HCT116 (cell line): ENCODE data around the gene GTF3C5. TPM values are rescaled to one million over a fixed set of nuclear protein-coding genes. Genes with fewer than 3 reads are reported as not detected.

Source experiments
- ATAC-seq: fragments of 200-7000 bp; cut with Tn5 transposase; 2 replicates; pipeline ENCODE4 v1.9.1; 2020; ENCODE audit warnings: mild to moderate bottlenecking, moderate library complexity
- BruUV-seq: library from RNA; stranded (reverse); fragments of 400-500 nt; replicated peaks from 2 replicates; lab custom pipeline; 2021; lab: Mats Ljungman, UMichigan
- CTCF ChIA-PET: fragments of 300-600 bp; sonication (Branson Sonifier 250); formaldehyde crosslinking; loops from one replicate; lab custom pipeline; 2021; ENCODE audit warnings: antibody characterized with exemption; lab: Charles Lee
- POLR2A ChIA-PET: fragments of 300-600, 350-600 bp; sonication (Branson Sonifier 250); formaldehyde crosslinking; loops from one replicate; lab custom pipeline; 2021; ENCODE audit warnings: antibody characterized with exemption; lab: Charles Lee
- RAD21 ChIA-PET, 2 experiments: fragments of 300-600 bp; sonication (Branson Sonifier 250); formaldehyde crosslinking; loops; one replicate each; lab custom pipeline; 2023; ENCODE audit warnings: low total read pairs in 2 of 2; ENCODE audit not compliant: uncharacterized antibody in 2 of 2, unreplicated experiment in 2 of 2, low non-redundant PET in 1 of 2; lab: Charles Lee
- DNase-seq: peaks from one replicate; pipeline ENCODE4 v3.0.0-alpha.2; 2010; ENCODE audit warnings: low read depth, low spot score
- H2AFZ ChIP-seq: fragments of 200-600 bp; shearing (Covaris generic), sonication (generic); 2 replicates; pipeline ENCODE4 v1.6.1; 2017; ENCODE audit warnings: low read depth, mixed run types, mixed read lengths, antibody characterized with exemption, low read length; ENCODE audit not compliant: poor library complexity, severe bottlenecking
- H3K27ac ChIP-seq: 2 replicates; pipeline ENCODE4 v1.5.1; 2012; ENCODE audit warnings: low read depth, low read length
- H3K27me3 ChIP-seq: fragments of 200-600 bp; sonication (generic); 2 replicates; pipeline ENCODE4 v1.6.1; 2016; ENCODE audit warnings: mixed run types, low read length, mixed read lengths; ENCODE audit not compliant: insufficient read depth
- H3K36me3 ChIP-seq, 2 experiments: fragments of 200-500 bp in 1 of 2; fragments of 200-600 bp in 1 of 2; sonication (Bioruptor generic) in 1 of 2; sonication (generic) in 1 of 2; 2 replicates each; pipeline versions ENCODE4 v1.5.1 to v1.6.1; 2014 to 2016; ENCODE audit warnings: low read length in 2 of 2, inconsistent platforms in 1 of 2, mixed read lengths in 1 of 2, mixed run types in 1 of 2; ENCODE audit not compliant: insufficient read depth in 2 of 2, control insufficient read depth in 1 of 2
- H3K4me1 ChIP-seq, 2 experiments: fragments of 200-600 bp in 1 of 2; sonication (generic) in 1 of 2; 2 replicates each; pipeline versions ENCODE4 v1.5.1 to v1.6.1; 2012 to 2017; ENCODE audit warnings: low read length in 2 of 2, inconsistent platforms in 1 of 2, mild to moderate bottlenecking in 1 of 2, mixed read lengths in 1 of 2, mixed run types in 1 of 2, moderate library complexity in 1 of 2; ENCODE audit not compliant: insufficient read depth in 2 of 2, control insufficient read depth in 1 of 2
- H3K4me2 ChIP-seq: fragments of 200-600 bp; sonication (generic); 2 replicates; pipeline ENCODE4 v1.6.1; 2017; ENCODE audit warnings: mixed run types, low read length, mixed read lengths
- H3K4me3 ChIP-seq, 2 experiments: fragments of 200-600 bp in 1 of 2; sonication (generic) in 1 of 2; replicated peaks in 1 of 2; 2 replicates each; pipeline ENCODE4 v1.5.1; 2011 to 2016; ENCODE audit warnings: low read length in 2 of 2, control low read depth in 1 of 2, low read depth in 1 of 2, mild to moderate bottlenecking in 1 of 2, mixed read lengths in 1 of 2, mixed run types in 1 of 2
- H3K79me2 ChIP-seq: fragments of 200-600 bp; sonication (generic); 2 replicates; pipeline ENCODE4 v1.6.1; 2017; ENCODE audit warnings: mild to moderate bottlenecking, mixed run types, low read length, moderate library complexity, mixed read lengths; ENCODE audit not compliant: insufficient read depth
- H3K9ac ChIP-seq: fragments of 200-600 bp; sonication (generic); 2 replicates; pipeline ENCODE4 v1.6.1; 2016; ENCODE audit warnings: low read length, mixed read lengths
- H3K9me2 ChIP-seq: fragments of 200-600 bp; sonication (generic), shearing (Covaris generic); 2 replicates; pipeline ENCODE4 v1.6.1; 2017; ENCODE audit warnings: mixed run types, mild to moderate bottlenecking, moderate library complexity; ENCODE audit not compliant: insufficient read depth
- H3K9me3 ChIP-seq, 2 experiments: fragments of 200-500 bp in 1 of 2; fragments of 200-600 bp in 1 of 2; sonication (Bioruptor generic) in 1 of 2; sonication (generic) in 1 of 2; 2 replicates each; pipeline ENCODE4 v1.6.1; 2014 to 2017; ENCODE audit warnings: low read length in 2 of 2, mixed read lengths in 2 of 2, inconsistent platforms in 1 of 2, low read depth in 1 of 2, mild to moderate bottlenecking in 1 of 2, mixed run types in 1 of 2, moderate library complexity in 1 of 2; ENCODE audit not compliant: control insufficient read depth in 1 of 2, insufficient read depth in 1 of 2
- H4K20me1 ChIP-seq: fragments of 200-600 bp; sonication (generic), shearing (Covaris generic); 2 replicates; pipeline ENCODE4 v1.6.1; 2017; ENCODE audit warnings: mixed run types, mild to moderate bottlenecking, moderate library complexity; ENCODE audit not compliant: insufficient read depth
- CEBPB ChIP-seq: IDR thresholded peaks from 2 replicates; pipeline ENCODE4 v1.6.1; 2012; ENCODE audit warnings: low read depth
- EGR1 ChIP-seq: IDR thresholded peaks from 2 replicates; pipeline ENCODE4 v1.6.1; 2012; ENCODE audit warnings: low read depth
- ELF1 ChIP-seq: IDR thresholded peaks from 2 replicates; pipeline ENCODE4 v1.6.1; 2012; ENCODE audit warnings: low read depth, borderline replicate concordance
- EZH2 ChIP-seq: fragments of 200-600 bp; sonication (generic); IDR thresholded peaks from 2 replicates; pipeline ENCODE4 v1.6.1; 2017; ENCODE audit warnings: antibody characterized with exemption, mixed run types
- EZH2phosphoT487 ChIP-seq: fragments of 200-600 bp; IDR thresholded peaks from 2 replicates; pipeline ENCODE4 v1.6.1; 2018; ENCODE audit warnings: antibody characterized with exemption, borderline replicate concordance
- JUND ChIP-seq: IDR thresholded peaks from 2 replicates; pipeline ENCODE4 v1.6.1; 2012
- POLR2A ChIP-seq: IDR thresholded peaks from 2 replicates; pipeline ENCODE4 v1.7.0; 2011; ENCODE audit warnings: borderline replicate concordance; ENCODE audit not compliant: insufficient read depth, insufficient read length; ENCODE audit errors: extremely low read depth
- POLR2AphosphoS5 ChIP-seq: IDR thresholded peaks from 2 replicates; pipeline ENCODE4 v1.6.1; 2011; ENCODE audit warnings: mild to moderate bottlenecking, low read depth, low read length, moderate library complexity
- RAD21 ChIP-seq: IDR thresholded peaks from 2 replicates; pipeline ENCODE4 v1.6.1; 2012; ENCODE audit warnings: low read depth, mild to moderate bottlenecking
- SIN3A ChIP-seq: IDR thresholded peaks from 2 replicates; pipeline ENCODE4 v1.6.1; 2012; ENCODE audit warnings: low read depth
- SP1 ChIP-seq: IDR thresholded peaks from 2 replicates; pipeline ENCODE4 v1.6.1; 2012; ENCODE audit warnings: low read depth
- SRF ChIP-seq: IDR thresholded peaks from 2 replicates; pipeline ENCODE4 v1.6.1; 2012; ENCODE audit warnings: low read depth
- YY1 ChIP-seq: IDR thresholded peaks from 2 replicates; pipeline ENCODE4 v1.6.1; 2011; ENCODE audit warnings: low read length, low read depth, moderate library complexity, mild to moderate bottlenecking; ENCODE audit not compliant: insufficient replicate concordance; ENCODE audit errors: extremely low read depth
- ZFX ChIP-seq: fragments of 450-650 bp; IDR thresholded peaks from 2 replicates; pipeline ENCODE4 v1.6.1; 2017
- ZNF274 ChIP-seq: fragments of 200-500 bp; sonication (Bioruptor generic); IDR thresholded peaks from 2 replicates; pipeline ENCODE4 v1.6.1; 2014; ENCODE audit warnings: mild to moderate bottlenecking, low read depth, low read length, inconsistent platforms
- intact Hi-C: fragments of 100-400 bp; cut with micrococcal nuclease; formaldehyde crosslinking; loops from 2 replicates; pipeline ENCODE4 v1.10.0; 2022
- total RNA-seq: library from RNA; stranded (reverse); gene quantifications from one replicate; pipeline ENCODE4 v1.2.1, GENCODE V29; 2021; ENCODE audit not compliant: unreplicated experiment
- TF ChIP-seq, protein P1 (sequence below), 3 experiments: fragments of 200-600 bp in 1 of 3; sonication (generic) in 1 of 3; IDR thresholded peaks in 2 of 3; conservative IDR thresholded peaks in 1 of 3; 2 replicates each; pipeline ENCODE4 v1.5.1; 2012 to 2017; ENCODE audit warnings: low read depth in 2 of 3, low read length in 2 of 3, antibody characterized with exemption in 1 of 3, borderline replicate concordance in 1 of 3, control low read depth in 1 of 3, mild to moderate bottlenecking in 1 of 3, mixed read lengths in 1 of 3, mixed run types in 1 of 3, moderate library complexity in 1 of 3; ENCODE audit not compliant: insufficient read depth in 1 of 3

GTF3C5 gene
- total RNA-seq, 1 experiment from 2014 or later: 95.1 TPM

DNA sequence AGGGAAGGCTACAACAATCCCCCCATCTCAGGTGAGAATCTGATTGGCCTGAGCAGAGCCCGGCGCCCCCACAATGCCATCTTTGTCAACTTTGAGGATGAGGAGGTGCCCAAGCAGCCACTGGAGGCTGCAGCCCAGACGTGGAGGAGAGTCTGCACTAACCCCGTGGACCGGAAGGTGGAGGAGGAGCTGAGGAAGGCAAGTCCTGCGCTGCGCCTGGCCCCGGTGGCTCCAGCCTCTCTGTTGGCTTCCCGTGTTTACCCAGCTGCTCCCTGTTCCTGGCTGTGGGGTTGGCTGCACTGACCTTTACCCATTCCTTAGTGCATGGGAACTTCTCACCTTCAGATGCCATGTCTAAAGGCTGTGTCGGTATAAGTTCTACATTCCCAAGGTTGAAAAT is 20.0 kb downstream of the GTF3C5 start:
- peaks cover 38 to 47% of the 10 kb centered on the region in 2 experiments; a peak in 3 of 4 replicates for H3K36me3 ChIP-seq
- no peaks in the 10 kb centered on the region for H4K20me1 ChIP-seq
- H3K9ac ChIP-seq: no peak overlapping the region
- BruUV-seq: no TSS peak
- no peaks in the 10 kb centered on the region for H3K9me3 ChIP-seq
- intact Hi-C loops: no loop called here
- DNase-seq: no peak
- no peaks in the 10 kb centered on the region; the same call in 1 of the 2 replicates for H3K79me2 ChIP-seq
- H3K27ac ChIP-seq: no peak overlapping the region
- H3K4me3 ChIP-seq: no peak overlapping the region
- H3K9me2 ChIP-seq: no peaks in the 10 kb centered on the region
- H2AFZ ChIP-seq: no peak overlapping the region
- no peak for ATAC-seq
- RAD21 ChIA-PET: no interaction called here
- POLR2A ChIA-PET: no interaction called here
- H3K4me2 ChIP-seq: no peak overlapping the region
- no peaks in the 10 kb centered on the region for H3K4me1 ChIP-seq
- CTCF ChIA-PET: no interaction called here
- TF ChIP-seq JUND (no peak), SRF (no peak), RAD21 (no peak), POLR2AphosphoS5 (no peak), EZH2 (no peak), POLR2A (no peak), CEBPB (no peak), SIN3A (no peak), EGR1 (no peak), SP1 (no peak), ZFX (no peak), ELF1 (no peak), YY1 (no peak), EZH2phosphoT487 (no peak), ZNF274 (no peak)
- TF ChIP-seq, protein P1, sequence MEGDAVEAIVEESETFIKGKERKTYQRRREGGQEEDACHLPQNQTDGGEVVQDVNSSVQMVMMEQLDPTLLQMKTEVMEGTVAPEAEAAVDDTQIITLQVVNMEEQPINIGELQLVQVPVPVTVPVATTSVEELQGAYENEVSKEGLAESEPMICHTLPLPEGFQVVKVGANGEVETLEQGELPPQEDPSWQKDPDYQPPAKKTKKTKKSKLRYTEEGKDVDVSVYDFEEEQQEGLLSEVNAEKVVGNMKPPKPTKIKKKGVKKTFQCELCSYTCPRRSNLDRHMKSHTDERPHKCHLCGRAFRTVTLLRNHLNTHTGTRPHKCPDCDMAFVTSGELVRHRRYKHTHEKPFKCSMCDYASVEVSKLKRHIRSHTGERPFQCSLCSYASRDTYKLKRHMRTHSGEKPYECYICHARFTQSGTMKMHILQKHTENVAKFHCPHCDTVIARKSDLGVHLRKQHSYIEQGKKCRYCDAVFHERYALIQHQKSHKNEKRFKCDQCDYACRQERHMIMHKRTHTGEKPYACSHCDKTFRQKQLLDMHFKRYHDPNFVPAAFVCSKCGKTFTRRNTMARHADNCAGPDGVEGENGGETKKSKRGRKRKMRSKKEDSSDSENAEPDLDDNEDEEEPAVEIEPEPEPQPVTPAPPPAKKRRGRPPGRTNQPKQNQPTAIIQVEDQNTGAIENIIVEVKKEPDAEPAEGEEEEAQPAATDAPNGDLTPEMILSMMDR (IDR thresholded peaks at IDR 0.05 in 2 of 3, conservative IDR thresholded peaks at IDR 0.05 in 1 of 3; ENCODE audit: borderline replicate concordance in 1 of 3, insufficient read depth in 1 of 3, low read depth in 2 of 3, low read length in 2 of 3): no peak
- TF ChIP-seq, all 23 proteins: peak for 0
- H3K27me3 ChIP-seq: no peaks in the 10 kb centered on the region
